GM06990 (cell line): ENCODE results near the gene FOXA1.

Experiments
- DNase-seq: peaks from one replicate; pipeline ENCODE4 v3.0.0-alpha.2; 2011; ENCODE audit not compliant: insufficient read length; ENCODE audit errors: extremely low read depth
- H3K27me3 ChIP-seq: replicated peaks from 2 replicates; pipeline ENCODE4 v1.6.0; 2011; ENCODE audit warnings: low read length; ENCODE audit not compliant: control insufficient read depth, insufficient read depth
- H3K36me3 ChIP-seq: 2 replicates; pipeline ENCODE4 v1.5.1; 2011; ENCODE audit warnings: low read length; ENCODE audit not compliant: control insufficient read depth, insufficient read depth
- H3K4me3 ChIP-seq: replicated peaks from 2 replicates; pipeline ENCODE4 v1.5.1; 2011; ENCODE audit warnings: low read depth, mild to moderate bottlenecking, control low read depth, low read length
- TF ChIP-seq, protein P1 (sequence below): IDR thresholded peaks from 2 replicates; pipeline ENCODE4 v1.5.1; 2011; ENCODE audit warnings: low read length, control low read depth, mild to moderate bottlenecking, inconsistent platforms; ENCODE audit not compliant: insufficient read depth, poor library complexity, severe bottlenecking

The FOXA1 gene

DNA sequence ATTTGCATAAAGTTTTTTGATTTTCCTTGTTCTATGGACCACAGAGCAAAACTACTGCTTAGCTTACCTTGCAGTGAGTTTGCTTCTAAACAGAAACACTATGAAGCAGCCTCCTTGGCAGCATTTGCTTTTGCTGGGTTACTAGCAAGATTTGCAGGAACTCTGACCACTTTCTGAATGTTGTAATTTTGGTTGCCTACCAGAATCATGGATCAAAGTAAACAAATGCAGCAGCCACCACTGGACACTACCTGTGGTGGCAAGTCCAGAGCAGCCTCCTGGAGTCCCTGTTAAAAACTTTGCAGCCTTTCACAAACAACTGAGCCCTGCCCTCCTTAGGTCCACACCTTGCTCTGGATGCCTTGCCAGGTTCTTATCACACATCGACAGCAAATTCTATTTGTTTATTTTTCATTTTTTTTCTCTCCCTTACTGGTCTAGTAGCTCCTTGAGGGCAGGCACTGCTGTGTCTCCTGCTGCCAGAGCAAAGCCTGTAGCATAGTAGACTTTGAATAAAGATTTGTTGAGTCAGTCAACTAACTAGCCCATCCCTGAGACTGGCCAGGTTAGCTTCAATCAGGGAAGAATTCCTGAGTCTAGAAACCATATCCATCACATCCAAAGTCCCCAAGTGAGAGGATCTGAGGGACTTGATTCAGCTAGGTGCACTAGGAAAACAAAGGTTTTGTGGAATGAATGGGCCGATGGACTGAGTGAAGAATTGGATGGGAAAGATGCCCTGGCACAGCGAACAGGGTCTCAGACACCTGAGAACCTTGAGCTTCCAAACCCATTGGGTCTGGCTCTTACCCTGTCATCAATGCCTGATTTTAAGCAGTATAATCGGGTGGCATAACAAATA lies 6.1 kb upstream of the FOXA1 start:
- TF ChIP-seq, protein P1, sequence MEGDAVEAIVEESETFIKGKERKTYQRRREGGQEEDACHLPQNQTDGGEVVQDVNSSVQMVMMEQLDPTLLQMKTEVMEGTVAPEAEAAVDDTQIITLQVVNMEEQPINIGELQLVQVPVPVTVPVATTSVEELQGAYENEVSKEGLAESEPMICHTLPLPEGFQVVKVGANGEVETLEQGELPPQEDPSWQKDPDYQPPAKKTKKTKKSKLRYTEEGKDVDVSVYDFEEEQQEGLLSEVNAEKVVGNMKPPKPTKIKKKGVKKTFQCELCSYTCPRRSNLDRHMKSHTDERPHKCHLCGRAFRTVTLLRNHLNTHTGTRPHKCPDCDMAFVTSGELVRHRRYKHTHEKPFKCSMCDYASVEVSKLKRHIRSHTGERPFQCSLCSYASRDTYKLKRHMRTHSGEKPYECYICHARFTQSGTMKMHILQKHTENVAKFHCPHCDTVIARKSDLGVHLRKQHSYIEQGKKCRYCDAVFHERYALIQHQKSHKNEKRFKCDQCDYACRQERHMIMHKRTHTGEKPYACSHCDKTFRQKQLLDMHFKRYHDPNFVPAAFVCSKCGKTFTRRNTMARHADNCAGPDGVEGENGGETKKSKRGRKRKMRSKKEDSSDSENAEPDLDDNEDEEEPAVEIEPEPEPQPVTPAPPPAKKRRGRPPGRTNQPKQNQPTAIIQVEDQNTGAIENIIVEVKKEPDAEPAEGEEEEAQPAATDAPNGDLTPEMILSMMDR: no peak
- H3K27me3 ChIP-seq: no peaks in the 10 kb centered on the region
- no peak overlapping the region for H3K4me3 ChIP-seq
- no peak for DNase-seq
- no peaks in the 10 kb centered on the region for H3K36me3 ChIP-seq

DNA sequence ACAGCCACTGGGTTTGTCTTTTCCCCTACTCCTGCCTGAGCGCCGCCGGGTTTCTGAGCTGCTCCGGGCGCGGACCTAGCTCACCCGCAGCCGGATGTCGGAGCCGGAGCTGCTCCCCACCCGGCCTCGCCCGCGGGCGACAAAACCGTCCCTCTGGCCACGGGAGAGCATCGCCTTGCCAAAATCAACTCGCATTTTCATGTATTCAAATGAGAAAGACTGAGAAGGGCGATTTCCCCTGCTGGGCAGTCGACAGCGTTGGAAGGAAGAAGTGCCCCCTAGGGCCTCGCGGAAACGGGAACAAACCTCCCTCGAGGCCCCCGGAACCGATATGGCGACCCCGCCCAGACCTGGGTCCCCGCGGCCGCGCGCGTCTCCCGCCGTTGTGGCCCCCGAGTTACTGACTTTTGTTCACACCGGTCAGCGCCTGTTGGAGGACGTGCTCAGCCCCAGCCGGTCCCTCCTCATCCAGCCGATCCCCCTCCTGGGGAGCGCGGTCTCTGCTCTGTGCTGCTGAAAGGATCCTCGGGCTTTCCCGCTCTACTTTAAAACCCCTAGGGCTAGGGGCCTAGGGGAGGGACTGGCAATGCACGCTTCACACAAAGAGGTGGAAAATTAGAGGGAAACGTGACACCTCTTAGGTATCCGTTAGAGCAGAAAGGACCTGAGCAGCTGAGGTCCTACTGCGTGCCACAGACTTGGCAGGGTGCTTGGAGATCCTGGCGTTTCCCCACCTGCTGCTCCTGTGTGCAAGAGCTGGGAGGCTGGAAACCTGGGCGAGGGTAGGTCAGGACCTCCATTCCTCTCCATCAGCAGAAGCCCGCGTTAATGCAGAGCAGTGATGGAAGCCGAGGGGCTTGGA lies 4.7 kb upstream of the FOXA1 start:
- H3K36me3 ChIP-seq: no peaks in the 10 kb centered on the region
- no peak for DNase-seq
- H3K27me3 ChIP-seq: no peaks in the 10 kb centered on the region
- TF ChIP-seq, protein P1: no peak
- H3K4me3 ChIP-seq: no peak overlapping the region

DNA sequence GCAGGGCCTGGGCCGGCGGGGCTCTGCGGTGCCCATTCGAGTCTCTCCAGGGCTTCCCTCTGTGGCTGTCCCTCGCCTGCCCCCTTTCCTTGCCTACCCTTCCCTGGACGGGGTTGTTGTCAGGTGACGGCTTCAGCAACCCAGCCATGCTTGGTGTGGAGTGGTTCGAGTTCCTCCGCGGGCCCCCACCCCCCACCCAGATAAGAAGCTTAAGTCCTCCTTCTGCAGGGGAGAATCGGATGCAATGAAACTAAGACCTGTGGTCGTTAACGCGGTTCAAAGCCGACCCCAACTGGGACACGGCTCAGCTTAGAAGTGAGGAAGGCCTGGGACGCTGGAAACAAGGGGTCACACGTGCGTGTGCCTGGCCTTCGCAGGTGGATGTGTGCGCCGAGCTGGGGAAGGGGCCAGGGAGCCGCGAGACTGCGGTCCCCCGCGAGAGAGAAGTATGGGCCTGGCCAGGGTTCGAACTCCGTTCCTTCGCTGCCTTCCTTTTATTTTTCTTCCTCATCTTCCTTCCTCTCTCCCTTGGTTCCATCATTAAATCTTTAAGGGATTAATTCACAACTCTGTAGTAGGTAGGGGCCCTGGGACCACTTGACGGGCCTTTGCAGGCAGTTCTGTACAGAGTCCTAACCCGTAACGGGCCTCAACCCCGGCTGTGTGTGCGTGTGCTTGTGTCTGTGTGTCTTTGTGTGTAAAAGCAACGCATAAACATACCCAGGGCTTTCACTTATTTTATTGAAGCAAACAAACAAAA lies 3.9 kb upstream of the FOXA1 start:
- no peaks in the 10 kb centered on the region for H3K27me3 ChIP-seq
- H3K36me3 ChIP-seq: no peaks in the 10 kb centered on the region
- DNase-seq: no peak
- no peak overlapping the region for H3K4me3 ChIP-seq
- TF ChIP-seq, protein P1: no peak

DNA sequence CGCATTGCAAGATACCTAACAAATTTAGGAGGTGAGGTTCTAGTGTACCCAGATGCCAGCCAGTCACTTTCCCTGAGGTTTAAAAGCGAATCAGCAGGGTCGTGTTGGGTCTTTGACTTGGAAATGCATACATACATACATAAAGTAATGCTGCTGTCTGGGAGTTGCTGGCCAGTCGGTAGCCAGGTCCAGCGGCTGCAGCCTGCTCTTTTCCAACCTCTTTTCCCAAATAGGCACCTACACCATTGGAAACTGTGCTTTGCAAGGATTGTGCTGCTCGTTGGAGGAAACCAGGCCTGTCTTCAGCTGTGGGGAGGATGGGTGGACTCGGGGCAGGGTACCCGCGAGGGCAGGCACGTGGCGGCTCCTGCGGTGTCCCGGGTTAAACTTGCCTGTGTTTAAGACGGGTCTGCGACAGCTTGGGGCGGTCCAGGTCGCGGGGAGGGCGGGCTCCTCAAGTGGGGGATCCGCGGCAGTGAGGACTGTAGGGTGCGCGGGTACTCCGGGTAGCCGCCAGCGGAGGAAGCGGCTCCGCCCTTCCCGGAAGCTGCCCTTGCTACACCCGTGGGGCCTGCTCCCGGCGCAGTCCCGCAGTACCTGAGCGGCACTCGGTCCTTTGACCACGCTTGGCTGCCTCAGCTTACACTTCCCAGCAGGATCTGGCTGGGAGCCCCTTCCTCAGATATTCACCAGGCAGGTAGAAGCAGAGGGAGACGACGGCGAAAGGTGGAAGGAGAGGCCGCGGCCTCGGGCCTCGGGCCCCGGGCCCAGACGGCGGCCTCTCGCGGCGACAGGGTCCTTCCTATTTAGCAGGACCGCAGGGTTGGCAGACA lies 3.1 kb upstream of the FOXA1 start:
- Histone ChIP-seq H3K4me3 (no peak overlapping the region), H3K36me3 (no peaks in the 10 kb centered on the region), H3K27me3 (no peaks in the 10 kb centered on the region)
- DNase-seq: no peak
- TF ChIP-seq, protein P1: no peak

DNA sequence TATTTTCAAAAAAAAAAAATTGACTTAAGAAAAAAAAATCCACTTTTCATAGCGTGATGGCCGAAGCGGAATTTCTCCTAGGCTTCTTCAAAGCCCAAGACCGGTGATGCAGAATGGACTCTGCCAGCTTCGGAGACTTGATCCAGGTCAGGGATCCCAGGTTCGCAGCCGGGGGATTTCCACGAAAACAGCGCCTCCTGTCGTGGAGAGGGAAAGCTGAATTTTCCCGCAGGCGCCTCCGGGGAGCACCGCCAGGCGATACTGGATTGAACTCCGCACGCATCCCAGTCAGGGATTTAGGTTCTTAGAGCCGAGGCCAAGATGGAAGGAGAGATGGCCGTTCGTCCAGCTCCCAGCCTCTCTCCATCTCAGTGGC lies 2.5 kb upstream of the FOXA1 start:
- DNase-seq: no peak
- no peaks in the 10 kb centered on the region for H3K27me3 ChIP-seq

More for the DNA sequence above, 2.5 kb upstream of the FOXA1 start:
- Histone ChIP-seq H3K4me3 (no peak overlapping the region), H3K36me3 (no peaks in the 10 kb centered on the region)
- TF ChIP-seq, protein P1: no peak
